SIG-M5 treated with dmso at 0.1 percent for 504 hours (cell line): Measurements from ENCODE around the gene CCNK.

Experiments
- DNase-seq: peaks from one replicate; lab custom pipeline; 2025; ENCODE audit not compliant: unreplicated experiment; lab: John Stamatoyannopoulos, UW

The CCNK gene

GRCh38 chr14:99532310-99532709 is 51.1 kb downstream of the CCNK start:
- no peak for DNase-seq

- no peak for DNase-seq
These were observed 53.1 kb downstream of the CCNK start for GRCh38 chr14:99534333-99534732.

DNA sequence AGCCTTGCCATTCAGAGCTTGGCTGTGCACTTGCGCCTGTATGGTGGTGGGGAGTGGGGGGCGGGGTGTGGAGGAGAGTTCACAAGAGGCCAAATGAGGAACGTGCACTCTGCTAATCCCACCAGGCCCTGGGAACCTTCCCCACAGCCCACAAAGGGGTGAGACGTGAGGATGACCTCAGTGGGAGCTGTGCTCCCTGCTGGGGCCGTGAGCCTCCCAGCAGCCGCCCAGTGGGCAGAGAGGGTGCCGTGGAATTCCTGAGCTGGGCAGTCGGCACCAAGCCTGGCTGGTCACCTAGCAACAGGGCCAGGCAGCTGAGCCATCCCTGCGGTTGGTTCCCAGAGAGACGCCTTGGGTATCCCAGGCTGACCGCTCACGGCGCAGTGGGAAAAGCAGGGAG is 53.7 kb downstream of the CCNK start:
- no peak for DNase-seq

GRCh38 chr14:99535448-99535847 is 54.2 kb downstream of the CCNK start:
- no peak for DNase-seq

GRCh38 chr14:99535908-99536778 is 54.9 kb downstream of the CCNK start:
- DNase-seq = no peak

DNA sequence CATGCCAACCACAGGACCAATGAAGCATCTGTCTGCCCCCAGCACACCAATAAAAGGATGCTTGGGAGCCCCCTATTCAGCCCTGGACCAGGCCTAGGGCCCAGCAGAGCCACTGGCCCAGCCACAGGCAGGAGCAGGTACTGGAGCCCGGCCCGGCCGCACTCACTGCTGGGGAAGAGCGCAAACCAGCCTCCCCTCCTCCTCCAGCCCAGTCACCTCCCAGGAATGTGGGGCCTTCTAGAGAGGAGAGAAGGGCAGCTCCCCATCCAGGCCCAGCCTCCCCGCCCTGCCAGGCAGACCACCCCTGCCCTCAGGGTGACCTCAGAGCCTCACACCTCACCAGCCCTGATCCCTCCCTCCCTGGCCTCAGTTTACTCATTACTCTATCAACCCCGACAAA is 56.2 kb downstream of the CCNK start:
- no peak for DNase-seq

- DNase-seq = no peak
These were observed 57.1 kb downstream of the CCNK start for GRCh38 chr14:99538275-99538674.

DNA sequence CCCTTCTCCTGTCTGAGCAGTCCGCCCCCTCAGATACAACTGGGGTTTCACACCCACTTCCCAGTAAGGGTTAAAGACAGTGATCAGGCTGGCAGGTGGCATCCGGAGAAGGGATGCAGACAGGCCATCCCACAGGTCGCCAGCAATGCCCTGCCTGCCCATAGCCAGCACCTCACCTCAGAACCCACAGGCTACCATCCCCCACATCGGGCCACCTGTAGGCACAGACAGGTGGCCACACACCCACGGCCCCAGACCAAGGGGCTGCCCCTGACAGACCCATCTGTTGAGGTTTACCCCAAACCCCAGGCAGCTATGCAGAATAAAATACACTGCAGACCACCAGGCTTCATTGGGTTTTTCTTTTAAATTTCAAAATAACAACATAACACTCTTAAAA is 57.5 kb downstream of the CCNK start:
- no peak for DNase-seq

DNA sequence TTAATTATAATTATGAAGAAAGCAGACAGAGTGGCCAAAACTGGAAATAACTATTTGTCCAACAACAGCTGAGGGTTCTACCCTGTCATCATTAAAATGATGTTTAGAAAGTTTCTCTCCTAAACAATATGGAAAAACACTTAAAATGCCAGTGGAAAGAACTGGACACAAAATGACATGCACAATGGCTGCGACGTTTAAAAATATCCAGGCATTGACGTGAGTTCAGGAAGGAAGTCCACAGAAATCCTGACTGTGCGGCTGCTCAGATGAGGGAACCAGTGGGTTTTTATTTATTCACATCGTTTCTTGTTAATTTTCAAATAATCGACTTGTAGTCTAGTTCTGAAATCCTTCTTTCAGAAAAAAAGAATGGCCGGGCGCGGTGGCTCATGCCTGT is 58.3 kb downstream of the CCNK start:
- no peak for DNase-seq

DNA sequence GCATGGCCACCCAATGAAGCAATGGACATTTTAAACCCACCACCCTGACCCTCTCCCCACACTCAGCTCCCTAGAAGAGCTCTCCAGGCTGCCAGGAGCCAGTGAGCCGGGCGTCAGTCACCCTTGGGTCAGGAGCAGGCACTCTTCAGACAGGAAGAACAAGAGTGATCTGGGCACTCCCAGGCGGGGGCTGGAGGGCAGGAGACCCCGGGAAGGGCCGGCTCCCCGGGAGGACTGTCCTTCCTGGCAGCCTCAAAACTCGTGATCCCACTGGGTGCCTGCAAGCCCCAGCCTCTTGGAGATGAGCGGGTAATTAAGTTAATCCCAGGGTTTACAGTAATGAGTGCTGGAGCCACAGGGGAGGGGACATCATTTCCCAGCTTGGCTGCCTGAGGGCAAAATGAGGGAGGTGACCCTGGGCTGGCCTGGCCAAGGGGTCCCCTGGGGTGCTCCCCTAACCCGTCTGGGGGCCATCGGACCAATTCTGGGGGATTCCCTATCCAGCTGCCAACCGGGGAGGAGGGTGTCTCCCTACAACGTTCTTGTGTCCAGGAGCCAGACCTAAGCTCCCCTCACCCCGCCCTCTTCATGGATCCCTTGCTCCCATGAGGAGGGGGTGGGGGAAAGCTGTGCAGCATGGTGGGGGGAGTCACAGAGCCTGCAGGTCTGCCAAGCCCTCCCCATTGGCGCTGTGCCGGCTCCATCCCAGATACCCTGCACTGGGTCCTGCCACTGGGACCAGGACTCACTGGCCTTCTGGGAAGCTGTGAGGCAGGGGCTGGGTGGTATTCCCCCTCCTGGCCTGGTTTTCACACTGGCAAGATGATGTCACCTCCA is 59.2 kb downstream of the CCNK start:
- no peak for DNase-seq

DNA sequence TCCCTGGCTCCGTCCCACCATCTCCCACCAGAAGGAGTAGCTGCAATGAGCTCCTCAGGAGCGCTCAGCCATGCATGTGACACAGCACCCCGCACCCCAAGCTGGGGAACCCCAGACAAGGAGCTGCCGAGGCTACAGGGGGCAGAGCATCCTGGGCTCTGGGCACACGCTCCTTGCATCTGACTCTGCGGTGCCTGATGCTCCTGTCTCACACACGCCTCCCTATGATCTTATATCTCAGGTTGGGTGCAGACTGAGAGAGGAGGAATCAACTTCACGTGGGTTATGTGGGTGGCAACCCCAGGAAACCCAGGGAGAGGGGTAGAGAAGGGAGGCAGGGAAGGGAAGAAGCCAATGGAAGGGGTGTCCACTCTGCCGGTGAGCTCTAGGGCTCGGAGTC is 60.0 kb downstream of the CCNK start:
- no peak for DNase-seq

- no peak for DNase-seq
These were observed 60.7 kb downstream of the CCNK start for GRCh38 chr14:99541677-99542470.

DNA sequence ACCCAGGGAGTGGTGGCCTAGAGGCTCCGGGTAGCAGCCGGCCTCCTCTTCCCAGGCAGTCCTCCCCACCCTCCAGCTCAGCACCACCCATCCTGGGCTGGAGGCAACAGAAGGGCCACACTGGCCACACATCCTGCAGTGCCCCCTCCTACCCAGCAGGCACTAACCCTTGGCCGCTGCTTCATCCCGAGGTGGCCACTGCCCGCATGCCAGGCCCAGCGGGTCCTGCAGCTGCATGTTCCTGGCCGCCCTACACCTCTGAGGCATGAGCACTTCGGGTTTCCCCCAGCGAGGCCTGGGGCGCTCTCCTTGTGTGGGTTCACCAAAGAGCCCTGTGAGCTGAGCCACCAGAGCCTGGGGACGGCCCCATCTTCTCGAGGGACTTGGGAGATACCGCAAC is 61.4 kb downstream of the CCNK start:
- no peak for DNase-seq

DNA sequence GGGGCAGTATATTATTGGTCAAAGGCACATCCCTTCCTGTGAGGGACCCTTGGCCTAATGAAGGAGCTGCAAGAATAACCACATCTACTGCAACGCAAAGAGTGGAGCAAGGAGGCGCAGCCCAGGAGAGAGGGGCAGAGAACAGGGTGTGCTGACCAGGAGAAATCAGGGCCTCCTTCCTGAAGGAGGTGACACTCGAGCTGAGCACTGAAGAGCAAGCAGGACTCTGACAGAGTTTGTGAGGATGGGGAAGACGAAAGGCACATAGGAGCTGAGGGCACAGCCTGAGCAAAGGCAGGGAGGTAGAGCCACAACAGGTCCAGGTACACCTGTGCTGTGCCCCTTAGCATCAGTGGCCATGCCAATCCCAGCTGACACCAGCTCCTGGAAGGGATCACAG is 62.2 kb downstream of the CCNK start:
- DNase-seq = no peak

DNA sequence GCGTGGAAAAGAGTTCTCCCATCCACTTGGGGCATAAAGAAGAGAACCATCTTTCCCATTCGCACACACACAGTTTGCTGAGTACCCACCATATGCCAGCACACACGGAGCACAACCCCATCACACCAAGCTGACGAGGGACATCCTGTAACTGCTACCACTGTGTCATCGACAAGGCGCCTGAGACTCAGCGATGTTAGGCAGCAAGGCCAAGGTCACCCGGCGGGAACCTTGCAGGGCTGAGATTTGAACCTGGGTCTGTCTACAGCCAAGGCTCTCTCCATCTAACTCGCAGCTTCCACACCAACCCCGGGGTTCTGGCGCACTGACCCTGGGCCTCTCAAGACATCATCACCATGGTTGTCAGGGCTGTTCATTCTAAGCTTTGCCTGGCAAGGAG is 62.8 kb downstream of the CCNK start:
- DNase-seq = no peak

GRCh38 chr14:99544991-99545390 is 63.8 kb downstream of the CCNK start:
- no peak for DNase-seq

DNA sequence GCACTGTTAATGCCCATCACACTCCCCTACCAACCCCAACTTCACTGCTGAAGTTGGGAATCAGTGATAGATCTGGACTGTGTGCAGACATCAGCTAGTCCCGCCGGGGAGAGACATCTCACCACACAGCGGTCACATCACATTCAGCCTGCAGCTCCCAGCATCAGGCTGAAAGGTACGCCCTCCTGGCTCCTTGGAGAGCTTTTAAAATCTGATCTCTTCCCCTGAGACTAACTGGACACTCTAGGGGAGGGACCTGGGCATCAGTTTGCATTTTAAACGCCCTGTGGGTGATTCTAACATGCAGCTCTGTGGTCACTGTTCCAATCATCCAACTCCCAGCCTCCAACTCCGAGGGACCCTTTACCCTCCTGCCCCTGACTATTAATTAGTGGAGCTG is 64.4 kb downstream of the CCNK start:
- DNase-seq = no peak

DNA sequence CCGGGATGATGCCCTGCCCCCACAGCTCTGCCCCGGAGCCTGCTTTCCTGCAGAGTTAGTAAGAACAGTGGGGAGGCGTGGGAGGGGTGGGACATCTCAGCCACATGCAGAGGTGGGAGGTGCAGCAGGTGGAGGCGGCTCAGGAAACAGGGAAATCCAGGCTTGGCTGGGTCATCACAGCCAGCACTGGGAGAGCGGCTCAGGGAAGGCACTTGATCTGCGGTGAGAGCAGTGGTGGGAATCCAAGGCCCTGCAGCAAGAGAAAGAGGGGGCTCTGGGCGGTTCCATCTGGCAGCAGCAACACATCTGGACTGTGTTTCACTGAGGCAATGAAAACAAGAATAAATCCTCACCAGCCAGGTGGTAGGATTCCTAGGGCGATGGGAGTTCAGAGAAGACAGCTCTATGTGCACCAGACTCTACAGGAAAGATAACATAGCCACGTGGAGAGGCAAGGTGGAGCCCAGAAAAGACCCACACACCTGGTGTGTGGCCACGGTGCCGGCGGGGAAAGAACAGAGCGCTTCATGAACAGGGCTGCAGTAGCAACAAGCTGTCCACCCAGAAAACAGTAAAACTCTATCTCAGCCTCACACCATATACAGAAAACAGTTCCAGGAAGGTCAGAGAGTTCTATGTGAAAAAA is 65.1 kb downstream of the CCNK start:
- DNase-seq = no peak

GRCh38 chr14:99548255-99548654 is 67.0 kb downstream of the CCNK start:
- no peak for DNase-seq

DNA sequence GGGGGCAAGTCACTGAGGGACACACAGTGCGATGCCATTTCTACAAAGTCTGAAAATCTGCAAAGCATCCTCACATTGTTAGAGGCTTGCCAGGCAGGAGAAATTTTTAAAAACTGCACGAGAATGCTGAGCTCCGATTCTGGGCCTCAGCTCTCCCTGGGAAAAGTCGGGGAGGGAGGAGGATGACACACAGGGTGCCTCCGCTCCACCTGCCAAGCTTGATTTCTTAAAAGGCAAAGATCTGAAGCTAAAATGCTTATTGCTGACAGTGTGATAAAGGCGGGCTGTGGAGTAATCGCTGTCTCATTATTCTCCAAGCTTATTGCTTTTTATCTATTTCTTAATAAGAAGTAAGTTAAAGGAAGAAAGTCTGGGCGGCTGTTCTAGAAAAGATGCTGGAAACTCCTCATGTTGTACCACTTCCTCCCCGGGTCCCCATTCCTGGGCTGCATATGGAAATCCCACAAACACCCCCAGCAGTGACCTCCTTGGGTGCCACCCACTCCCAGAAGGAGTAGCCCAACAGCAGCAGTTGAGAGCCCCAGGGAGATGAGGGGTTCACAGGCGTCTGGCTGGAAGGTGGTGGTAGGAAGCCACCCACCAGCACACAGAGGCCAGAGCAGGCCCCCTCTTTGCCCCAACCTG is 67.8 kb downstream of the CCNK start:
- DNase-seq = no peak

DNA sequence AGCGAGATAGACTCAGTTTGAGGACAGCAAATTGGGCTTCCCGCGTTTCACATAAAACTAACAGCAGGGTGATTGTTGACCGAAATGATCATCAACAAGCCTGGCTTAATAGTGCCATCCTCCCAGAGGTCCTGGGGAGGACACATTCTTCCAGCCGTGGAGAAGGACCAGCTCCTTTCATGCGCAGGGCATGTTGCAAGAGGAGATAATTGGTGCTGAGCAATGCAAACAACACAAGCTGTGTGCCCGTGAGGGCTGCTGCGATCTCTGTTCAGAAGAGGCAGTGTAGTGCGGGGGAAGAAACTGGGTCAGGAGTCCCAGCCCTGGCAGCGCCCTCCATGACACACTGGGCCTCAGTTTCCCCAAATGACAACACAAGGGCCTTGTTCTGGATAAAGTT is 68.5 kb downstream of the CCNK start:
- DNase-seq = no peak
